Measurements from ENCODE around the gene GABRG3.

- TF ChIP-seq CTCF (IDR thresholded peaks at IDR 0.05; ENCODE audit: poor library complexity) = no peak
- TF ChIP-seq EZH2phosphoT487 (IDR thresholded peaks at IDR 0.05; ENCODE audit: low read depth, severe bottlenecking, unreplicated experiment) = no peak
These were observed 426.0 kb downstream of the GABRG3 start for GRCh38 chr15:27396996-27397395.
